Jurkat, Clone E6-1 (cell line): ENCODE measurements around the gene GGN.
"Not testable (repeated sequence)": the region's sequence is repeated elsewhere in the genome, so short reads cannot be mapped to it uniquely, and the experiment has no call there.

Experiments used
- DNase-seq: peaks from one replicate; pipeline ENCODE4 v3.0.0-alpha.2; 2011; ENCODE audit warnings: low read depth, low spot score
- H3K4me3 ChIP-seq: 2 replicates; pipeline ENCODE4 v1.5.1; 2011; ENCODE audit warnings: mild to moderate bottlenecking, low read length, control low read depth, moderate library complexity

The GGN gene

DNA sequence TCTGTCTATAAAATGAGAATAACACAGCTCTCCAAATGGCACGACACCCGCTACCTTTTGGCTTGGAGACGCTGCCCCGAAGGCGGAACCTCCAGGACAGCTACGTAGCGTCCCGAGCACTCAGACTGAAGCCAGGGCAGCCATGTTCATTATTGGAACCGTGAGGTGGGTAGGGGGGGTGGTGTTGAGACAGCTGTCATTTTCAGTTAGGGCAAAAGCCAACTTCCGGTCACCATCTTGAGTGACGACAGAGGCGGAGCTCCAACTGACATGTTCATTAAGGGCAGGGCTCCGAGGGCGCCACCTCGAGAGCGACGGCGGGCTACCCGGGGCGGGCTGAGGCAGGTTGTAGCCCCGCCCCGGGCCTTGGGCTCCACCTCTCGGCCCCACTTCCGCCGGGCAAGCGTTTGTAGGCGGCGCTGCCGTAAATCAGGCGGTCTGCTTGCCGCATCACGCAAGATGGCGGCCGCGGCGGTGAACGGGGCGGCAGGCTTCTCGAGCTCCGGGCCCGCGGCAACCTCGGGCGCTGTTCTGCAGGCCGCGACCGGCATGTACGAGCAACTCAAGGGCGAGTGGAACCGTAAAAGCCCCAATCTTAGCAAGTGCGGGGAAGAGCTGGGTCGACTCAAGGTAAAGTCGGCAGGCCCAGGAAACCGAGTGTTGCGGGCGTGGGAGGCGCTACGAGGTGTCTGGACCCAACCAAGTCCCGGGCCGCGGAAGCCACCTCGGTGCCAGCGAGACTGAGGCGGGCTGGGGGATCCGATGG lies 13.3 kb downstream of the GGN start, which contains the start of gene PSMD8:
Gene PSMD8, plus strand, starts transcription at position 240 of the 766 bp plus-strand sequence. Its CDS starts 31 bp downstream, at position 271.
- peak; percentile 98 for DNase-seq
- H3K4me3 ChIP-seq, result peak within 1 kb of the TSS; percentile 95

DNA sequence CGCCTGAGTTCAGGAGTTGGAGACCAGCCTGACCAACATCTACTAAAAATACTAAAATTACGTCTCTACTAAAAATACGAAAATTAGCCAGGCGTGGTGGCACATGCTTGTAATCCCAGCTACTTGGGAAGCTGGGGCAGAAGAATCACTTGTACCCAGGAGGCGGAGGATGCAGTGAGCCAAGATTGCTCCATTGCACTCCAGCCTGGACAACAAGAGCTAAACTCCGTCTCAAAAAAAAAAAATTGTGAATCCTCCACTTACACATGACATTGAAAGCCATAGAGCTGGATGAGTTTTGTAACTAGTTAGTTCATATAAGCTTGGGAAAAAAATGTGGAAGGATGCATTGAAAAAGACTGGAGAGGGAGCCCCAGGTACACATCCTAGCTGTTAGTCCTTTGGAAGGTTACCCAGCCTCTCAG lies 13.9 kb downstream of the GGN start:
- DNase-seq, result no peak
- peak overlapping the region; percentile 59 for H3K4me3 ChIP-seq

DNA sequence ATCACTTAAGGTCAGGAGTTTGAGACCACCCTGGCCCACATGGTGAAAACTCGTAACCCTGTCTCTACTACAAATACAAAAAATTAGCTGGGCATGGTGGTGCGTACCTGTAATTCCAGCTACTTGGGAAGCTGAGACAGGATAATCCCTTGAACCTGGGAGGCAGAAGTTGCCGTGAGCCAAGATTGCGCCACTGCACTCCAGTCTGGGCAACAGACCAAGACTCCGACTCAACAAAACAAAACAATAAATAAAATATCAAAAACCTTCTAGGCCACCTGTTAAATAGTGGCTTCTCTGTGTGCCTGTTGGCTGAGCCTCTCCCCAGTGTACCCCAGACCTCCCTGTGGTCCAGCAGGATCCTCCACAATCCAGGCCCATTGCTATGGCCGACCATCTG lies 16.8 kb downstream of the GGN start:
- DNase-seq, result no peak

DNA sequence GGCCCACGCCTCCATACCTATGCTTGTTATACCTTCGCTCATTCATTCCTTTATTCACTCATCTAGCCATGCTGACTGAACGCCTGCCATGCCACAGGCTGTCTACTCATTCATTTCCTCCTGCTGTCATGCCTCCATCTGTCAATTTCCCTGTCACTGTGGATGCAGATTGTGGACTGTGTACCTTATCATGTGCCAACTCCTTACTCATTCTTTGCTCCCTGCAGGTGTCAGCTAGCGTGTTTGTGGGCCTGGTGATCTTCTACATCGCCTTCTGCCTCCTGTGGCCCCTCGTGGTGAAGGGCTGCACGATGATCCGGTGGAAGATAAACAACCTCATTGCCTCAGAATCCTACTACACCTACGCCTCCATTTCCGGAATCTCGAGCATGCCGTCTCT lies 17.5 kb downstream of the GGN start:
- no peak overlapping the region for H3K4me3 ChIP-seq
- DNase-seq, result no peak

More for the DNA sequence above, 16.8 kb downstream of the GGN start:
- no peak overlapping the region for H3K4me3 ChIP-seq

DNA sequence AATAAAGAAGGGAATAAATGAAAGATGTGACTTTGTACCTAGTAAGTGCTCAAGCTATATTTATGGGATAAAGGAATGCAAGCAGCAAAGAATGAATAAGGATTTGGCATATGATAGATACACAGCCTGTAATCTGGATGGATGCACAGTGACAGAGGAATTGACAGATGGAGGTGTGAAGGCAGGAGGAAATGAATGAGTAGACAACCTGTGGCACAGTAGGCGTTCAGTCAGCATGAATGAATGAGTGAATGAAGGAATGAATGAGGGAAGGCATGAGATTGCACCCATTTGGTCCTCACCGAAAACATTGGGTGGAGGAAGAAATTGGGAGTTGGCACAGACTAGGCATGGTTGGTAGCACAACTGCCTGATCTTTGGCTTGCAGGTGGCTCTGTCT lies 18.2 kb downstream of the GGN start:
- DNase-seq, result no peak
- H3K4me3 ChIP-seq, result no peak overlapping the region

DNA sequence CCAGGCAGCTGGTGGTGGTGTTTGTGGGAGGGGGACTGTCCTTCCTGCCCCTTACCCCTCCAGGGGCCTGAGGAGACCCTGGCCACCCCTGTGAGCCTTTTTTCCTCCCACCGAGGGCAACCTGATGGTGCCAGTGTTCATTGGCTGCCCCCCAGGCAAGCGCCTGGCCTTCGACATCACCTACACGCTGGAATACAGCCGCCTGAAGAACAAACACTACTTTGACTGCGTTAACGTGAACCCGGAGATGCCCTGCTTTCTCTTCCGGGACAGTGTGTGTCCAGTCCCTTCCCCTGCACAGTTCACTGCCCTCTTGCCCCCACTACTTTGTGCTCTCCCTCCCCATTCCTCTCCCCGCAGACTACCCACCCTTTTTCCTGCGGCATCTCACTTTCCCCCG lies 20.8 kb downstream of the GGN start:
- DNase-seq, result no peak
- H3K4me3 ChIP-seq, result no peak overlapping the region

DNA sequence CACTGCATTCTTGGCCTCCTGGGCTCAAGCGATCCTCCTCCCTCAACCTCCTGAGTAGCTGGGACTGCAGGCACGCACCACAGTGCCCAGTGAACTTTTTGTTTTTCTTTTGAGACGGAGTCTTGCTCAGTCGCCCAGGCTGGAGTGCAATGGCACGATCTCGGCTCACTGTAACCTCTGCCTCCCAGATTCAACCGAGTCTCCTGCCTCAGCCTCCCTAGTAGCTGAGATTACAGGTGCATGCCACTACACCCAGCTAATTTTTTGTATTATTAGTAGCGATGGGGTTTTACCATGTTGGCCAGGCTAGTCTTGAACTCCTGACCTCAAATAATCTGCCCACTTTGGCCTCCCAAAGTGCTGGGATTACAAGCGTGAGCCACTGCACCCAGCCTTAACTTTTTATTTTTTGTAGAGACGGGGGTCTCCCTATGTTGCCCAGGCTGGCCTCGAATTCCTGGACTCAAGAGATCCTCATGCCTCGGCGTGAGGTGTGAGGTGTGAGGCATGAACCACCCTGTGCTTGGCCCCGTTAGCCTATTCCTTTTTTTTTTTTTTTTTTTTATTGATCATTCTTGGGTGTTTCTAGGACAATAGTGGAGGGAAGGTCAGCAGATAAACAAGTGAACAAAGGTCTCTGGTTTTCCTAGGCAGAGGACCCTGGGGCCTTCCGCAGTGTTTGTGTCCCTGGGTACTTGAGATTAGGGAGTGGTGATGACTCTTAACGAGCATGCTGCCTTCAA lies 24.7 kb downstream of the GGN start:
- not testable (repeated sequence) for DNase-seq
- peak overlapping the region; percentile 59 for H3K4me3 ChIP-seq

DNA sequence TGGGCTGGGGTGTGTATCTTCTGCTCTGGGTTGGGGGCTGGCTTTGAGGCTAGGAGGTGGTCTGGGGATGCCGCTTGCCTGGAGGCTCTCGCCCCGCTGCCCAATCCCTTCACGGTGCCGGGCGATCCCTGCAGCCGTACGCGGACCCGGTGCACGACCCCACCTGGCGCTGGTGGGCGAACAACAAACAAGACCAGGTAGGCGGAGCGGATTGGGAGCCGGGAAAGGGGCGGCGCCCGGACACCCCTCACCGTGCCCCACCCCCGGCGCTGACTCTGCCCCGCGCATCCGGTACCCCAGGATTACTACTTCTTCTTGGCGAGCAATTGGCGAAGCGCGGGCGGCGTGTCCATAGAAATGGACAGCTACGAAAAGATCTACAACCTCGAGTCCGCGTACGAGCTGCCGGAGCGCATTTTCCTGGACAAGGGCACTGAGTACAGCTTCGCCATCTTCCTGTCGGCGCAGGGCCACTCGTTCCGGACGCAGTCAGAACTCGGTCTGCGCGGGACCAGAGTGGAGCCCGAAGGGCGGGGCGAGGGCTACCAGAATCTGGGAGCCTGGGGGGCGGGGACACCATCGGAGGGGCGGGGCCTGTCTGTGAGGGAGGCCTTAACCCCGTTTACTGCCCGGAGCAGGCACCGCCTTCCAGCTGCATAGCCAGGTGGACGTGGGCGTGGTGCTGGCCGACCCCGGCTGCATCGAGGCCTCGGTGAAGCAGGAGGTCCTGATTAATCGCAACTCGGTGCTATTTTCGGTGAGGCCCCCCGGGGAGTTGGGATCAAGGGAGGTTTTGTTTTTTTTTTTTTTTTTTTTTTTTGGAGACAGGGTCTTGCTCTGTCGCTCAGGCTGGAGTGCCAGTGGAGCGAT lies 25.5 kb downstream of the GGN start:
- H3K4me3 ChIP-seq, result peak overlapping the region; percentile 59
- DNase-seq, result peak; percentile 20

DNA sequence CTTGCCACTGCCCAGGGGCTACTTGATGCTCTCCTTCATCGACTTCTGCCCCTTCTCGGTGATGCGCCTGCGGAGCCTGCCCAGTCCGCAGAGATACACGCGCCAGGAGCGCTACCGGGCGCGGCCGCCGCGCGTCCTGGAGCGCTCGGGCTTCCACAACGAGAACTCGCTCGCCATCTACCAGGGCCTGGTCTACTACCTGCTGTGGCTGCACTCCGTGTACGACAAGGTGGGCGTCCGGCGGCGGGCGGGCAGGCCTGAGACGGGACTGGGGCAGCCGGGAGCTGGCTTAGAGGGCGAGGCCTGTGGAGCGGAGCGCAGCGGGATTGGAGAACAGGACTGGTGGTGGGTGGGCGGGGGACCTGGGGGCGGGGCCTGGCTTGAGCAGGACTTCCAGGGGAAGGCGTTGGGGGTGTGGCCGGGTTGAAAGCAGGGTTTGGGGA lies 26.2 kb downstream of the GGN start:
- peak; percentile 41 for DNase-seq
- H3K4me3 ChIP-seq, result peak overlapping the region; percentile 59

DNA sequence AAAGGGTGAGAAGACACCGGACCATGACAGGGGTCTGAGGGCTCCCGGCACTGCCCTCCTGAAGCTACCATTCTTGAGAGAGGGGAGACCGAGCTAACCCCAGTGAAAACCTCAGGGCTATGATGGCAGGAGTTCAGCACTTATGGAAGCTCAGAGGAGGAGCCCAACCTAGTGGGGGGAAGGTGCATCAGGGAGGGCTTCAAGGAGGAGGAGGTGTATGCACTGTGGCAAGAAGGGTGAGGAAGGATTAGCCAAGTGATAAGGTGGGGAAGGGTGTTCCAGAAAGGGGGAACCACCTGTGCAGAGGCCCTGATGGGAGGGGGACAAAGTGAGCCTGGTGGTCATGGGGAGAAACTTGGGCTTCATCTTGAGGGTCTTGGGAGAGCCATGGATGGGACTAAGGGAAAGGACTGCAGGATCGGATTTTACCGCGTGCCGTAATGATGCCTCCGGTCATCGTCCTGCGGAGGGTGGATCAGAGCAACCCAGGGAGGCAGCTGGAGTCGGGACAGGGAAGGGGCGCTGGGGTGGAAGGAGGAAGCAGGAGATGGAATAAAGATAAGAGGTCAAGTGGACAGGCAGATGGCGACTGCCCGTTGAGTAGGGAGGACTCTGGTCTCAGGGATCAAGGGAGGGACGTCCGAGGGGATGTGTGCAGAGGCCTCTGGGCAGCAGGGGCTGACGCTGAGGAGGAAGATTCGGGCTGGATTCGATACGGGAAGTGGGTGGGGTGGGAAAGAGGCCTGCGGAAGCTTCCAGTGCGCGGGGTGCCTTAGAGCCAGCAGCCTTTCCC lies 26.8 kb downstream of the GGN start:
- H3K4me3 ChIP-seq, result no peak overlapping the region
- DNase-seq, result no peak

DNA sequence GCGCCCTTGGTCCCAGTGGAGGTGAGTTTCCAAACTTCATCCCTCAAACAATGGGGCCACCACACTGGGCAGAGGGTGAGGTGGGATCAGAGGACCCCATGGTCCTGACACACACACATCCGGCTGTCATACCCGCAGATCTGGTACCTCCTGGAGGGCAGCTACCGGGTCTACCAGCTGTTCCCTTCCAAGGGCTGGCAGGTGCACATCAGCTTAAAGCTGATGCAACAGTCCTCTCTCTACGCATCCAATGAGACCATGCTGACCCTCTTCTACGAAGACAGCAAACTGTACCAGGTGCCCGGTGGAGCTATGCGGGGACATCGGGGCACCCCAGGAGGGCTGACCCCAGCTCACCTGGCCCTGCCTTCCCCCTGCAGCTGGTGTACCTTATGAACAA lies 27.5 kb downstream of the GGN start:
- H3K4me3 ChIP-seq, result no peak overlapping the region
- DNase-seq, result no peak

DNA sequence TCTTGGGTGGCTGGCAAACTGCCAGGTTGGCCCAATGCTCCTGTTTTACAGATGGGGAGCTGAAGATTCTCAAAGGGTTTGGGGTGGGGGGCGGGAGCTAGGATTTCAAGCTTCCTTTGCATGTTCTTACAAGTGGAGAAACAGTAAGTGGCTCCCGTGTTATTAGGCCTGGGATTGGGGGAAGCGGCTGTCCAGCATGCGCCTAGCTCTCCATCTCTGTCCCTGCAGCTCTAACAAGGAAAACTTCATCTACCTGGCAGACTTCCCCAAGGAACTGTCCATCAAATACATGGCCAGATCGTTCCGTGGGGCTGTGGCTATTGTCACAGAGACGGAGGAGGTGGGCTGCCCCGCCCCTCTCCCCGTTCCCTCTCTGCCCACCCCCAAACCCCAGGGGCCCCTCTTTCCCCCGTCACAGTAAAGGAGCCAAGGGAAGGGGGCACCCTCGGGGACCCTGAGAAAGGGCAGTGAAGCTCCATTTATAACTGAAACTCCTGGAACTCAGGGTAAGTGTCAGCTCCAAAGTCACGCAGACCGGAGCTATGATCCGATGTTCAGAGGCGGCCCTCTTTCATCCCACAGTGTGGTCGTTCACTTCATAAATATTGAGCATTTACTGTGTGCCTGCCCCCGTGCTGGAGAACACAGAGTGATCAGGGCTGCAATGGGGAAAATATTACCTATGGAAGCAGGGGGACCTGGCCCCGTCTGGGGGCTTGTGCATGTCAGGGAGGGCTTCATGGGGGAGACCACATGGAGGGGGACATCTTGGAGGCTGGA lies 28.4 kb downstream of the GGN start:
- no peak overlapping the region for H3K4me3 ChIP-seq
- DNase-seq, result no peak

DNA sequence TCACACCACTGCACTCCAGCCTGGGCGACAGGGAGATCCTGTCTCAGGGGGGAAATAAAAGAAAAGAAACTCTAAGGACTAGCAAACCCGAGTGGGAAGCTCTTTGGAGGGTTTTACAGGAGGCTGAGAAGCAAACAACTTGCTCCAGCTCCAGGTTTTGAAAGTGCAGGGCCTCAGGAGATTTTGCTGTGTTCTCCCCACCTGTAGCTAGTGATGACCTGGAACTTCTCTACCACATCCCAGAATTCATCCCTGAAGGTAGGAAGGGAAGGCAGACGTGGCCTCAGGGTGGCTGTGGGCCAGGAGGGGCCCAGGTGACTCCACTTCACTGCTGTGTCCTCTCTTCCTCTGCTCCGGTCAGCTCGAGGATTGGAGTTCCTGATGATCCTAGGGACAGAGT lies 29.8 kb downstream of the GGN start:
- H3K4me3 ChIP-seq, result no peak overlapping the region
- no peak for DNase-seq

DNA sequence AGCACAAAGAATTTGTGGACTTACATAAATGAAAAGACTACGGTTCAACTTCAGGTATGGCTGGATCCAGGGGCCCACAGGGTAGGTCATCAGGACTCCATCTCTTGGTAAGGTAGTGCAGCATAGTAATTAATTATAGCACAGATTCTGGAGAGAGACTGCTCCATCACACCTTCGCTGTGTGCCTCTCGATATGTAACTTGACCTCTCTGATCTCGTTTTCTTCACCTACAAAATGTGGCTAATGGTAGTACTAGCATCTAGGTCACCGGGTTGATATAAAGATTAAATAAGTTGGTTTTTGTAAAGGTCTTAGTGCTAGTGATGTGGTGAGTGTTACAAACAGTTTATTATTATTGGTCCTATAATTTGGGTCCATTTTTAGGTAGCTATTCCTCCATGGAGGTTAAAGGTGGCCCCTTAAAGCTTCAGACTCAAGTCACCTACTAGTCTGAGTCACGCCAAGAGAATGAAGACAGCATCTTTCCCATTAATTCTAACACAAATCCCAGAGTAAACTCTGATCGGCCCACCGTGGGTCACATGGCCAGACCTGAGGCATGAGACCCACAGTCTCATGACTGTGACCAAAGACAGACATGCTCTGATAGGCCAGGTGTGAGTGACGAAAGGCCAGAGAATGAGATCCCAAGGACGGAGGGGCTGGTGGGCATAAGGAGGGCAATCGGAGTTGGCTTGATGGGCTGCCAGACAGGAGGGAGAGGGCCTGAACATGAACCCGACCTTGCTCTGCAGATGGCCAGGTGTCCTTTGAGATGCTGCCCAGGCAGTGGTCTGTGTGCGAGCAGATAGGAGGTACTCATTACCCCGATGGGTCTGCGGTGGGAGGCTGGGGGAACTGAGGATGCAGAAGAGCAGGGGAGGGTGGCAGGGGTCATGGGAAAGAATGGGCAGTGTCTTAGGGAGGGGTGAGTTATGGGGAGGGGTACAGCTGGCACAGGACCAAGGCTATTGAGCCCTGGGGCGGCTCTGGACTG lies 31.8 kb downstream of the GGN start:
- no peak overlapping the region for H3K4me3 ChIP-seq
- DNase-seq, result no peak

DNA sequence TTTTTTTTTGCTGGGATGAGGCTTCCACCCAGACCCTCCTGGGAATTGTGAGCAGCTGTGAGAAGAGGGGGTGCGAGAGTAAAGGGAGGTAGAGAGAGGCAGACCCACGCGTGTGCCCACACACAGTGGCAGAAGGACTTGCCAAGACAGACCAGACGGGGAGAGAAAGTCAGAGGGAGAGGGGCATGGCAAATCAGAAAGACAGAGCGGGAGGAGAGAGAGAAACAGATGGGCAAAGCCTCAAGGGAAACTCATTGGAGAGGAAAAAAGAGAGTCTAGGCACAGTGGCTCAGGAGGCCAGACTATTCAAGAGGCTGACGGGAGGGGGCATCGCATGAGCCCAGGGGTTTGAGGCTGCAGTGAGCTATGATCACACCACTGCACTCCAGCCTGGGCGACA lies 35.2 kb downstream of the GGN start:
- H3K4me3 ChIP-seq, result no peak overlapping the region
- no peak for DNase-seq

DNA sequence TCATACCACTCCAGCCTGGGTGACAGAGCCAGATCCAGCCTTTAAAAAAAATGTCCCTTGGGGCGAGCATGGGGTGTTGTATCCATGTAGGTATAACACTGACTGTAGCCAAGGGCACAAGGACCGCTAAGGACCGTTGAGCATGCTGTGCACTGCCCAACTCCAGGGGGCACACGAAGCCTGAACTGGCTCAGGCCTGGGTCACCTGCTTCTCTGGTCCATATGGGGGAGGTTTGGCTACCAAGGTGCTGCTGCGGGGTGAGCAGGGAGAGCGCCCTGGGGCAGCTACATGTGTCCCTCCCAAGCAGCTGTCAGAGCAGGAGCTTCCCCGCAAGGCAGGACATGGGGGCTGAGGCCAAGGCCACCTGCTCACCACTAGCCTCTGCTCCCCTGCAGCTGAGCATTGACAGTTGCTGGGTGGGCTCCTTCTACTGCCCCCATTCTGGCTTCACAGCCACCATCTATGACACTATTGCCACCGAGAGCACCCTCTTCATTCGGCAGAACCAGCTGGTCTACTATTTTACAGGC lies 35.9 kb downstream of the GGN start:
- no peak overlapping the region for H3K4me3 ChIP-seq
- DNase-seq, result no peak

DNA sequence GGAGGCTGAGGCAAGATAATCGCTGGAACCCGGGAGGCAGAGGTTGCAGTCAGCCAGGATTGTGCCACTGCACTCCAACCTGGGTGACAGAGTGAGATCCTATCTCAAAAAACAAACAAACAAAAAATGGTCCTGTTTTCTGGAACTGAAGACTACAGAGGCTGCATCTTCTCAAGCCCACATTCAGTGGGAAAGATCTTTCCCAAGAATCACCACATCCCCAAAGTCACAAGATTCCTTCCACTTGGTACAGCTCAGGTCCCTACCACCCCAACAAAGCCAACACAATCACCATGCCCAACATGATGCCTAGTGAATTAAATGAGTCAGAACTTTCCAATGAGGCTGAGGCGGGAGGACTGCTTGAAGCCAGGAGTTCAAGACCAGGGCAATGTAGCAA lies 37.0 kb downstream of the GGN start:
- no peak for DNase-seq
- H3K4me3 ChIP-seq, result no peak overlapping the region
